ENCODE measurements around the gene WDR12.
"Not testable (repeated sequence)": the region's sequence is repeated elsewhere in the genome, so short reads cannot be mapped to it uniquely, and the experiment has no call there.

The WDR12 gene

DNA sequence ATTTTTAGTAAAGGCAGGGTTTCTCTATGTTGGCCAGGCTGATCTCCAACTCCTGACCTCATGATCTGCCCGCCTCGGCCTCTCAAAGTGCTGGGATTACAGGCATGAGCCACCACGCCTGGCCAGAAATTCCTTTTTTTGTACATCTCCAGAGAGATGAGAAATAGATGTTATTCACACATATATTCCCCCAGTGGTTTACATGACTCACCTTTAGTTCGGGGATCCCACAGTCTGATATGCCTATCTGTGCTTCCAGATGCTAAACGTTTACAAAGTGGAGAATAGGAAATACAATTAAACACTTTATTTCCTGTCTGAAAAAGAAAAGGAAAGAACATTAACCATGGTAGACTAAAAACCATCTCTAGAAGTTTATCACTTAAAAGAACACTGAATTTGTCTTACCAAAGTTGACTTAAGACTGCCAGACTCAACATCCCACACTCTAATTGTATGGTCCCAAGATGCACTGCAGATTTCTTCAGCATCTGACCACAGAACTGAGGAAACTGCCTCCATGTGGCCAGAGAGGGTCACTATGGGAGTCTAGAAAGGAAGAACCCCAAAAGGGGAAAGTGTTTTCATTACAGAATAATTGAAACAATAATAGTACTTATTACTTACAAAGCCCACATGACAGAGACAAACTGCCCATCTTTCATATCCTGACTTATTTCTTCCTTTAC, 27.3 kb downstream of the WDR12 start:
- no peak for DNase-seq

DNA sequence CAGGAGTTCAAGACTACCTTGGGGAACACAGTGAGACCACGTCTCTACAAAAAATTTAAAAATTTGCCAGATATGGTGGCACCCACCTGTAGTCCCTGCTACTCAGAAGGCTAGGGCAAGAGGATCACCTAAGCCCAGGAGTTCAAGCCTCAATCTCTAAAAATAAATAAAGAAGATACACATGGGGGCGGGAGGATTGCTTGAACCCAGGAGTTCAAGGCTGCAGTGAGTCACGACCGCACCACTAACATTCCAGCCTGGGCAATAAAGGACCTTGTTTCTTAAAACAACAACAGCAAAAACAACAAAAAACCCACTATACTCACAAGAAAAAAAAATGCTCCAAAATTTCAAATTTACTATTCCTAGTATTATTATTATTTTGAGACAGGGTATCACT, 29.9 kb downstream of the WDR12 start:
- DNase-seq: no peak

DNA sequence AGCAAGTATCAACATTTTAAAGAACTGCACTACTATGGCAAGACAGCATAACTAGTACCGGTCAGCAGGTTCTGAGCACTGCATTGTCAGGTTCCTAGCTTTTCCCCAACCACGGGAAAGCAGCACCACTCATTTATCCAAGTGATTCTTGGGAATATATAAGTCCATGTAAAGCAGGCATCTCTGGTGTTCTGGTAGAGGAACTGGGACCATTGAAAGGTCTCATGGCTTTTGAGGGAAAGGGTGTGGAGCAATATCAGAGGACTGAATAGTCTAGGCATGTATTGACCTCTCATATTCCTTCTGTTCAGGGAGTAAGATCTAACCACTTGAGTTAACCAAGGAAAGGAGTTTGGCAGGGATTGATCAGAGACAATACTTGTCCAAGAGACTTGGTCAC, 33.8 kb downstream of the WDR12 start:
- DNase-seq: no peak

GRCh38 chr2:202871300-202872141, 40.0 kb downstream of the WDR12 start, which contains the start of gene ICA1L:
TSS of gene ICA1L (minus strand) at chr2:202871766. CDS start at chr2:202829009, 42,757 bp downstream.
- DNase-seq: no peak

DNA sequence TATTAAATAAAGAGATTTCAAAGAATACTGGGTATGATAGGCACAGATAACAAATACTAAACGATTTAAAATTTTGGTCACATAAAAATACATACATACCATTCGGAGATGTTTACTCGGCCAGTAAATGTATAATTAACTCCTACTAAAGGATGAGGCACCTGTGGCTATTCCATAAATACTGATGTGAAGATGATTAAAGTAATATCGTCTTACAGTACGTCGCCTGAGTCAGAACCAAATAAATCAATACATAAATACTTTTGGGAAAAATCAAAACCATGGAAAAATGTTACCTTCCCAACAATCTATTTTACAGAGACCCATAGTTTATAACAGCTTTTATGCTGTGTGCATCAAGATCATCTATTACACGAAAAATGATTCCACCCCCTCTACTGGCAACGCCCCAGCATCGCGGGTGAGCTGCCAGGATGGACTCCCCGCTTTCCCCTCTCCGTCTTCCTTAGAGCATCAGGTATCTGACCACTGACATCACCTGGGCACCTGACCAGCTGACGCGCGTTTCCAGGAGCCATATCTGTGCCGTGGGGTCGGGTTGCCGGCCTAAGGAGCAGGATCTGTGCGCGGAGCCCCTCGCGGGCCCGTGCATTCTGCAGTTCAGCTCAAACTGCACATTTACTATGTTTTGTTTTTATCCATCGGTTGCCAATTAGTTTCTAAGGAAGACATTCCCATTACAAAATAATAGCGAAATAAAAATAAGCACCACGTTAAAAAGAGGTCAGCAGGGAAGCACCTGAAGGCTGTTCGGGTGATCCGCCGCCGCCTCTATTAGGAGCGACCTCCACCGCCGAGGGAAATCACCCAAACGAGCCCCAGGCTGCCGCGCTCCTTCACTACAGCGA, 40.8 kb downstream of the WDR12 start:
- peak; percentile 67 for DNase-seq

- no peak for DNase-seq
These were observed 49.5 kb downstream of the WDR12 start for GRCh38 chr2:202861987-202862386.

- no peak for DNase-seq
These were observed 52.9 kb downstream of the WDR12 start for GRCh38 chr2:202858601-202859000.

GRCh38 chr2:202849343-202849742, 62.1 kb downstream of the WDR12 start:
- not testable (repeated sequence) for DNase-seq

DNA sequence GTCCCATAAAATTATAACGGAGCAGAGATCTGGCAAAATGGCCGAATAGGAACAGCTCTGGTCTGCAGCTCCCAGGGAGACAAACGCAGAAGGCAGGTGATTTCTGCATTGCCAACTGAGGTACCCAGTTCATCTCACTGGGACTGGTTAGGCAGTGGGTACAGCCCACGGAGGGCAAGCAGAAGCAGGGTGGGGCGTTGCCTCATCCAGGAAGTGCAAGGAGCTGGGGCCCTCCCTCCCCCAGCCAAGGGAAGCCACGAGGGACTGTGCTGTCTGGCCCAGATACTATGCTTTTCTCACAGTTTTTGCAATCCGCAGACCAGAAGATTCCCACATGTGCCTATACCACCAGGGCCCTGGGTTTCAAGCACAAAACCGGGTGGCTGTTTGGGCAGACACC, 62.7 kb downstream of the WDR12 start:
- DNase-seq: no peak

DNA sequence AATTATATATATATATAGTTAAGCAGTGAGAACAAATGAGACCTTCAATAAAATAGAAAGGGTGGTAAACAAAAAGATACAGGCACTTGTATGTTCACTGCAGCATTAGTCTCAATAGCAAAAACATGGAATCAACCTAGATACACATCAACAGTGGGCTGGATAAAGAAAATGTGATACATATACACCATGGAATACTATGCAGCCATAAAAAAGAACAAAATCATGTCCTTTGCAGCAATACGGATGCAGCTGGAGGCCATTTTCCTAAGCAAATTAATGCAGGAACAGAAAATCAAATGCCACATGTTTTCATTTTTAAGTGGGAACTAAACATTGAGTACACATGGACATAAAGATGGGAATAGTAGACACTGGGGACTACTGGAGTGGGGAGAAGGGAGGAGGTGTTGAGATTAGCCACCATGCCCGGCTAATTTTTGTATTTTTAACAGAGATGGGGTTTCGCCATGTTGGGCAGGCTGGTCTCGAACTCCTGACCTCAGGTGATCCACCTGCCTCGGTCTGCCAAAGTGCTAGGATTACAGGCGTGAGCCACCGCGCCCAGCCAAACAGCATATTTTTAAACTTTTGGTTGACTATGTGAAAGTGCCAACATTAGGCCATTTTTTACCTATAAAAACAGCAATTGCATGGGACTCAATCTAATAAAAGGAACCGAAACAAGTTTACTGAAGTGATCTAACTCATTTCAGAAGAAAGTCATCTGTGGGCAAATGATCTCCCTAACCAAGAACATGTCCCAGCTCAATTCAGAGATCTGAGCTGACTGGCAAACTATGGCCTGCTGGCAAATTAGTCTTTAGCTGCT, 63.6 kb downstream of the WDR12 start:
- no peak for DNase-seq

- DNase-seq: no peak
These were observed 66.8 kb downstream of the WDR12 start for GRCh38 chr2:202844656-202845055.

GRCh38 chr2:202842690-202843089, 68.8 kb downstream of the WDR12 start:
- no peak for DNase-seq

GRCh38 chr2:202841090-202841867, 70.2 kb downstream of the WDR12 start:
- no peak for DNase-seq

DNA sequence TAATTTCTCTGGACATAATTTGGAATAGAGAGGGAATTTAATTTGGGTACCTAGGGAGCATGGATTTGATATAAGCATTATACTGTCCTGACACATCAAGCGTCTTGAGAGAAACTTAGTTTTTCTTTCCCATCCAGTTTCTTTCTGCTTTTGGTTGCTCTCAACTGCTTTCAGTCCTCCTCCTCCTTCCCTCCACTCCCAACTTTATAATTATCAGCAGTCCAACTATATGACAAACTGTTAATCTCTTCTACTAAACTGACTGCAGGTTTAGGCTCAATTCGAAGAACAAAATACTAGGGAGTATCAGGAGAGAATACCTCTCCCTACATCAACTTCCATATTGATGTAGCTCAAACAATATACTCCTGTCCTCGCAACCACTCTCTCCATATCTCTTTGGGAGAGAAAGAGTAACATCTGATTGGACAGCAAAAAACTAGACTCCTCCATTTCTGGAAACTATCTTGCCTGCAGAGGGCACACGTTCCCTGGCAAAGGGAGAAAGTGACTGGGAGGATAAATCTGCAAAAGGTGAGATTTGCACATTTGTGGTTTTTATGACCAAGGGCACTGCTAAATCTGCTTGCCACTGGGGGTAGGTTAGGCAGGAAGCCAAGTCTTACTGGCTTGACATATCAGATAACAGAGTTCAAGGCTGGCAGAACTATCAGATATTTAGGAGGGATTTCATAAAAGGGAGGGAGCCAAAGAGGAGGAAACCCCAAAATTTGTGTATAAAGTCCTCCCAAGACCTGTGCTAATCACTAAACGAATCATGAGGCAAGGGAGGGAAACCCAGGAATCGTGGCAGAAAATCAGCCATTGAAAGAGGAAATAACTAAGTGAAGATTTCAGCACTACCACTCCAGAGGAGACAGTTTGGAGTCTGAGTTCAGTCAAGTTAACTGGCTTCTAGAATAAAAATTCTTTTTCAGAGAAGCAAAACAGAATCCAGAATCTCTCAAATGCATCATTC, 79.9 kb downstream of the WDR12 start:
- peak; percentile 11 for DNase-seq

DNA sequence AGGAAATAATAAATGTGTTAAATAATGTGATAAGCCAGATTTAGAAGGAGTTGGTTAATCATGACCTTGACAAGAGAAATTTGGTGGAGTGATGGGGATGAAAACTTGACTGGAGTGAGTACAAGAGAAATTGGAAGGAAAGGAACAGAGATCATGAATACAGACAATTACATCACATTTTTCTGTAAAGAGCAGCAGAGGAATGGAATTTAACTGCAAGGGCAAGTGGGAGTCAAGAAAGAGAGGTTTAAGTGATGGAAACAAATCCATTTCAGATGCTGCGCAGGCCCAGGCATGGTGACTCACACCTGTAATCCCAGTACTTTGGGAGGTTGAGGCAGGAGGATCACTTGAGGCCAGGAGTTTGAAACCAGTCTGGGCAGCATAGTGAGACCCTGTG, 86.6 kb downstream of the WDR12 start:
- no peak for DNase-seq
